GM18858 (cell line): Measurements from ENCODE around the gene CCDC191.

ENCODE experiments used
- ATAC-seq: cut with Tn5 transposase; IDR thresholded peaks from one replicate; pipeline ENCODE4 v1.9.1; 2021; ENCODE audit not compliant: unreplicated experiment

Gene CCDC191

GRCh38 chr3:113966172-113966571, 90.2 kb downstream of the CCDC191 start:
- no peak for ATAC-seq

GRCh38 chr3:113963879-113964278, 92.4 kb downstream of the CCDC191 start:
- ATAC-seq = no peak

- ATAC-seq = no peak
Observed at GRCh38 chr3:113954091-113954685, 102.1 kb downstream of the CCDC191 start.

GRCh38 chr3:113953677-113954076, 102.6 kb downstream of the CCDC191 start:
- no peak for ATAC-seq

- no peak for ATAC-seq
Observed at GRCh38 chr3:113952921-113953320, 103.4 kb downstream of the CCDC191 start.

GRCh38 chr3:113948015-113948917, 108.1 kb downstream of the CCDC191 start:
- ATAC-seq = peak; percentile 37

GRCh38 chr3:113947372-113948014, 108.8 kb downstream of the CCDC191 start, which contains the start of gene ZDHHC23:
Gene ZDHHC23, plus strand, starts transcription at chr3:113948013. Its CDS starts 790 bp downstream, at chr3:113948803.
- ATAC-seq = peak; percentile 68

GRCh38 chr3:113946831-113947230, 109.5 kb downstream of the CCDC191 start:
- ATAC-seq = no peak

- ATAC-seq = no peak
Observed at GRCh38 chr3:113927556-113927955, 128.8 kb downstream of the CCDC191 start.

- ATAC-seq = no peak
Observed at GRCh38 chr3:113914646-113915045, 141.7 kb downstream of the CCDC191 start.
